NCI-H524 treated with DMSO at 0.1 percent for 48 hours (cell line): ENCODE results near the gene FGF1.

Source experiments
- DNase-seq: peaks from one replicate; lab custom pipeline; 2025; lab: John Stamatoyannopoulos, UW

The FGF1 gene

DNA sequence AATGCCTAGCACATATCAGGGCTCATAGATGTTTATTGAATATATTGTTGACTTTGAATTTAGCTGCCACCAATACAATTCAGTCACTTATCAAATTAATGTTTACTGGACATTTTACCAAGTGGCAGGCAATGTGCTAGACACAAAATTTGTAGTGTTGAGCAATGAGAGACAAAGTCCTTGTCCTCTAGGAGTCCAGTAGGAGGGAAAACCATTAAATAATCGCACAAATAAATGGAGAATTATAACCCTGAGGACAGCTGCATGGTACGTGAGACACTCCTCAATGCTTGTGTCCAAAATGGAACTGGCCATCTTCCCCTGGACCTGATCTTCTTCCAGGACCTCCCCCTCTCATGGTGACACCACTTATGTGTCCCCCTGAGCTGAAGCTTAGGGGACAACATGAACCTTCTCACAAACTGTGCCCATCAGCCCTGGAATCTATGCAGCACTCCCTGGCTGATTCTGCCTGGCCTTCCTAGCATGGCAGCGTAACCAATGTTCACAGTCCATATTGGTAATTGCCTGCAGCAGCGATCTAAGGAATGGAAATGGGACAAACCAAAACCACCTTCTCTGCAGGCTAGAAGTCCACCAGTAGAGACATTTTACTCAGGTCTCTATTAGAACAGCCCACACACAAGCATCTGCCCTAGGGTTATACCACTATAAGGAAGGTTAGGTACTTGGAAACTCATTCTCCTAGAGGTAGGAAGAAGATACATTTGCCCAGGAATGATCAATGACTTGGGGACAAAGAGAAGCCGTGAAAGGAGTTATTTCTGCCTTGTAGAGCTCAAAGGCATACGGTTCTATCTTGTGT lies 75.5 kb downstream of the FGF1 start:
- no peak for DNase-seq

GRCh38 chr5:142609142-142609541 lies 76.7 kb downstream of the FGF1 start:
- DNase-seq = no peak

DNA sequence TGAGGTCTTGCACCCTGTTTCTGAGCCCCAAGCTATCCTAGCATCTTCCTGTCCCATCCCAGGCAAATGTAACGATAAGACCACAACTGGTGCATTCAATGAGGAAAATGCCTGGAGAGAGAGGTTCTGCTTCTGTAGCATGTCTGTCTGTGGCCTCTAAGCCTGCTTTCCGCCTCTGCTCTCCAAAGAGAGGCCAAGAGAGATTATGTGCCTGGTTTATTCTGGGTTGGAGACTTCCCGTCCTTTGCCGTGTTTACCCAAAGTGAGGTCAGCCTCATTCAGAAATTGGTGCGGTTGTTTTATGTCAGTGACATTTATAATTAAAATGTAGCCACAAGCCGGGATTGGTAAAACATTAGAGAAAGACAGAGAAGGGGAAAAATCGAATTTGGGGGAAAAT lies 77.8 kb downstream of the FGF1 start:
- no peak for DNase-seq

DNA sequence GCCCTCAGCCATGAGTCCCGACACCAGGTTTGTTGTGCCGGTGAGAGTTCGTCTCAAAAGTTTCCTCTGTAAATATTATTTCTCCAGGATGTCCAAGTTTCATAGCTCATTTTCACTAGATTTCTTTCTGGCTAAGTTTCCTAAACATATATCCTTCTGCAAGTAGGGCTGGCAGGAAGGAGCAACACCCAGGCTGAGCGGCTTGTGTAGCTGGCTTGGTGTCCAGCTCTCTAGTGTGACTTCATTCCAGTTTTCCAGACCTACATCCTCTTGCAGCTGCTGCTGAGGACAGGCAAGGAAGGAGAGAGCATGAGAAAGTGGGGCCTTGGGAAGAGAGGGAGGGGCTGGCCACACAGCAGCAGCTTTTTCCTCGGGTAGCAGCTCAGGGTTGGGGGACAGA lies 80.3 kb downstream of the FGF1 start:
- no peak for DNase-seq

DNA sequence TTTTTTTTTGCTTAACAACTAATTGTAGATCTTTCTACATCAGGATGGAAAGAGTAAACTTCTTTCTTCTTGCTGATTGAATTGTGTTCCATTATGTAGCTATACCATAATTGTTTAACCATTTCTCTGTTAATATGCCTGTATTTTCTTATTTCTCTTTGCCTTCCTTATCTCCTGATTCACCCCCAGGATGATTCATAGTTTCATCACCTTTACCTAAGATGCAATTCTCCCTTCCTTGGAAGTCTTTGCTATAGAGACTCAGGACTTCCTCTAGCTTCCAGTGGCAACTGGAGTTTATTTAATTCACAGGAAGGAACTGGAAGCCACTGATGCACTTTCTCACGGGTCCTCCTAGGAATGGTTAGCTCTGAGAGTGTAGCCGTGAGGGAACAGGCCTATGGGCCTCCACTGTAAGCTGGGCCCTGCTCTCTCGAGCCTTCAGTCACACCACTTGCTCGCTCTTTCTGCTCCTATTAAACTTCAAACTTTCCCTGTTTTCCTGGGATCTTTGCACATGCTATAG lies 83.1 kb downstream of the FGF1 start:
- no peak for DNase-seq

GRCh38 chr5:142601432-142601831 lies 84.5 kb downstream of the FGF1 start:
- DNase-seq = no peak

DNA sequence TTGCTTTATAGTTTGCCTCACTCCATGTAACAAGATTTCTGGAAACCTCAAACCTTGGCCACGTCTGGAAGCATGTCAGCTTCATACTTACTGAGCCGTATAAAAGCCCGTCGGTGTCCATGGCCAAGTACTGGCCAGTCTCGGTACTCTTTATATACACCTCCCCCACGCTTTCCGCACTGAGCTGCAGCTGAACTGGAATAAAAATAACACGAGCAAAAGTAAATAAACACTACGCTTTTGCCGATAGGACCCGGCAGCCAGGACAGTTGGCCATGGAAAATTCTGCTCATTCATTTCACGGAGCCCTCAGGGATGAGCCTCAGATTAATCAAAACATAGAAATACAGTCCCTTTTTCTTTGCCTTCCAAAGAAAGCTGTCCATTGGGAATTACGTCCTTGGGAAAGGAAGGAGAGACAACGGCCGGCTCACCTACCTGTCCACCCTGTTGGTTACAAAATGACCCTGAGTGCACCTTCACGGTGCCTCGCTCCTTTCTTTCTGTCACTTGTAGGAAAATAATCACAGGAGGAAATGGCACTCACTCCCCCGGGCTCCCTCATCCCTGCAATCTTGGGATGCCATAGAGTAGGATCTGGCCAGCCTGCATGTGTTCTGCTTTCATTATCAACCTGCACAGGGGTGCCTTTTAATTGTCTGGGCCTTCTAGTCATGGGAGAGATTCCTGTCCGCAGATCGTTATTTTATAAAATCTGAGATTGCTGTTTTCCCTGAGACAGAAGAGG lies 85.1 kb downstream of the FGF1 start:
- DNase-seq = no peak

DNA sequence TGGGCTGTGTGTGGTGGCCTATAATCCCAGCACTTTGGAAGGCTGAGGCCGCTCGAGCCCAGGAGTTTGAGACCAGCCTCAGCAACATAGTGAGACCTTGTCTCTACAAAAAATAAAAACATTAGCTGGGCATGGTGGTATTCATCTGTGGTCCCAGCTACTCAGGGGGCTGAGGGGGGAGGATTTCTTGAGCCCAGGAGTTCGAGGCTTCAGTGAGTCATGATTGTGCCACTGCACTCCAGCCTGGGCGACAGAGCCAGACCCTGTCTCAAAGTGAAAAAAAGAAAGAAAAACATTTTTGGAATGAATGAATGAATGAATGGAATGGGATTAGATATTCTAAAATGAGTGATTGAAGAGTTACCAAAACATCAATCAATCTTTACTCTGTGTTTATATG lies 85.8 kb downstream of the FGF1 start:
- no peak for DNase-seq

- no peak for DNase-seq
Measured at GRCh38 chr5:142598338-142598700, 87.6 kb downstream of the FGF1 start.

DNA sequence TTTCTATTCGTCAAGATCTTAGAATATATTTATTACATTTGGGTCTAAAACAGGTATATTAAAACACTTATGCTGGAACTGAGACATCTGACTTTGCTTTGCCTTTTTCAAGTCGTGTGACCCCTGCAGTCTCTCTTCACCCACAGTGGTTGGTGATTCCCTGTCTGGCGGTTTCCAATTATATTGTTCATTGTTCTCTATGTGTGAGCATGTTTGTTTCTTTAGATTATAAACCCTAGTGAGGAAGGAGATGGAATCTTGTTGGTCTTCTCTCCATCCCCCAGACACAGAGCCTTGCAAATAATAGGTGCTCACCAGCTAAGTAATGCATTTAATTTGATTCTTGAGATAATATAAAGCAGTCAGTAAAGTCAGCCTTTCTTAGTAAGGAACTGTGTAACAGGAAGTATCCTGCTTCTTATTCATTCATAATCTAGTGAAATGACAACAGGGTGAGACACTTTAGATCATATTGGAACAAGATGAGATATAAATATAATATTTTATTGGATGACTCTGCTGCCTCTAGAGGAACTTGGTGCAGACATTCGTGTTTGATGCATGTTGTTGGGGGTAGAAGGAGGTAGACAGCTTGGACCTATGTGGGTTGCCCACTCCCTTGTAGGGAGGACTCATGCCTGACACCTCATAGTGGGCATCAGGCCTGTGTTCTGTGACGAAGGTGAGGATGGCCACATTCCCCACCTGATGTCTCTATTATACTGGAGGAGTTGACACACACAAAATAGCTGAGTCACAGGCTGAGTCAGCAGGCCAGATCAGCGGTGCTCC lies 88.1 kb downstream of the FGF1 start:
- no peak for DNase-seq

- DNase-seq = no peak
Measured at GRCh38 chr5:142597025-142597424, 88.9 kb downstream of the FGF1 start.

DNA sequence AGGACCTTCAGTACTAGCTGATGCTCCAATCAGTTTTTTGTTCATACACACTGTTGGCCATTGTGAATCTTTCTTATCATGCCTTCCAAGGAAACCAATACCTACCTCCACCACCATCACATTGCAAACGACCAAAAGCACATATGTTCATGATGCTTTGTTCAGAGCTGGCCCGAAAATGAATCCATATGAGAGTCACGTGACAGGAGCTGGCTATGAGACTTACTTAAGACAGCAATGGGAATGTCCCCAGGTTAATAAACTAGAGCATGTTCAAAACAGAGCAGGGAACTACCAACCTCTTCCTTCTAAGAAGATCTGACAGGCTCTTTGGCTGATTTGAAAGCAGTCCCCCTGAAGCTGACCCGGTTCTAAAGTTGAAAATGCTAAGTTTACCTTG lies 93.5 kb downstream of the FGF1 start:
- no peak for DNase-seq

GRCh38 chr5:142590451-142591231 lies 95.2 kb downstream of the FGF1 start:
- no peak for DNase-seq

DNA sequence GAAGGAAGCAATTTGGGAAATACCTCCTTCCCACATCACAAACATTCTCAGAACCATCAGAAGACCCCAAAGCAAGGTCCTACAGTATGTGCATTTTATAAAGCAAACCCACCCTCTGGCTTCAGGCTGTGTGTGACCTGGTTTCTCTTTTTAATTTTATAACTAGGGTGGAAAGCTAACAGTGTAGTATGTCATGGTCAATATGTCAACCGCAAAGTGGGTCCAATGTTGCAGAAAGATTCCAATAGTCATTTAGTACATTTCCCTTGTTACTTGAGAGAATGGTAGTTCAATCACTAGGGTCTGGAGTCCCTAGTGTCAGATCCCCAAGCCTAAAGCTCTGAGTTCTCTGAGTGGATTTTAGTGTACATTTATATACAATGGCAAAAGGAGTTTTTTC lies 96.2 kb downstream of the FGF1 start:
- no peak for DNase-seq

- no peak for DNase-seq
Measured at GRCh38 chr5:142587354-142587965, 98.4 kb downstream of the FGF1 start.

DNA sequence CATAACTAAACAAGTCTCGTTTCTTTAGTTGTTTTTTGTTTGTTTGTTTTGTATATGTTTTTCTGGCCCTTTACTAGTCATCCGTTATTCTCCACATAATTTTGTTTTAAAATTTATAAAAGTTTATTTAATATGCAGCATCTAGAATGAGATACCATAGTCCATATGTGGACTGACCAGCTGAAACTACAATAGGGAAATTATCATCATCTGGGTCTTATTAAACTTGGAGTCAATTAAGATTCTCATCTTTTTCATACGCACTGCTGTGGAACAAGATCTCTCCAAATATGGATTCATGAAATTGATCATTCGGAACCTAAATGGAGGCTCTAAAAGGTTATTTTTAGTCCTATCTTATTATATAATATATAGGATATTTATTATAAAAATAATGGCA lies 99.3 kb downstream of the FGF1 start:
- DNase-seq = no peak

GRCh38 chr5:142585451-142585850 lies 100.4 kb downstream of the FGF1 start:
- DNase-seq = no peak

DNA sequence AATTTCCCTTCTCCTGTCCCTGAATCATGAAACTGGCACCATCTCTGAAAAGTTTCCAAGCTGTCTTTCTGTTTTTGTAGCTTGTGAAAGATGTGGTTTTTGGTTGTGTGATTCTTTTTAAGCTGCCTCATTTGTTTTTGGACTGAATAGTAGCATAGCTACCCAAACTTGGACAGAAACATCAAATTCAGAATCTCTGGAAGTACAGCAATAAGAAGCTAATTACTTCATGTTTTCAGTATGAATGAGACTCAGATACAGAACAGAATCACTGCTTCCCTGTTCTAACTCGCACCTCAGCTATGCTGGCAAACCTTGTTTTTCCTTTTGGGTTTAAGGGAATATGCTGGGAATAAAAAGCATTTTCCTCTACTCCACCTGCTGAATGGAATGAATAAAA lies 101.0 kb downstream of the FGF1 start:
- no peak for DNase-seq

- DNase-seq = no peak
Measured at GRCh38 chr5:142578161-142578830, 107.6 kb downstream of the FGF1 start.

DNA sequence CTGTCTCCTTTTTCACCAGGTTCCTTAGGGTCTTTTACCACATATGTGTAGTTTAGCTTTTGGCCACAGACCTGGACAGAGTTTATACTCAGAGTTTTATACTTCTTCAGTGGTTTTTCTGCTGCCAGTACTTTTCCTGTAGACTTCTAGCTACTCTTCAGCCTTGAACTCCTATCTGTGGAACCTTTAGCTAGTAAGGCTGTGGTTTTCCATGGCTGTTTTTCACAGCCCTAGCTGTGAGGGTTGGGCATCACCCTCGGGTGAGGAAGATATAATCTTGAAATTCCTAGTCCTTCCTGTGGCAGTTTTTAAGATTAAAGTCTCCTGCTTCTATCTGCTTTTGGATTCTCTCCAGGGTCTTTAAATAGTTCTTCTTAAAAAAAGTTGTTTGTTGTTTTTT lies 109.1 kb downstream of the FGF1 start:
- no peak for DNase-seq

GRCh38 chr5:142576303-142576702 lies 109.6 kb downstream of the FGF1 start:
- no peak for DNase-seq
